HG02588 (cell line): ENCODE data around the gene IL9R.
"Not testable (repeated sequence)": the region's sequence is repeated elsewhere in the genome, so short reads cannot be mapped to it uniquely, and the experiment has no call there.

Experiments
- ATAC-seq: cut with Tn5 transposase; IDR thresholded peaks from one replicate; pipeline ENCODE4 v1.9.1; 2021; ENCODE audit warnings: mild to moderate bottlenecking, moderate library complexity; ENCODE audit not compliant: unreplicated experiment

Gene IL9R

GRCh38 chrX:155997436-155997835 lies at the start of gene IL9R:
TSS of gene IL9R (plus strand) at chrX:155997696. CDS start at chrX:155997760, 64 bp downstream.
- ATAC-seq: peak; percentile 71

- no peak for ATAC-seq
Measured at GRCh38 chrX:155949098-155949497, 48.4 kb upstream of the IL9R start.

GRCh38 chrX:155951237-155951789 lies 46.2 kb upstream of the IL9R start:
- no peak for ATAC-seq

- ATAC-seq: no peak
Measured at GRCh38 chrX:155953055-155953454, 44.4 kb upstream of the IL9R start.

GRCh38 chrX:155954793-155955192 lies 42.7 kb upstream of the IL9R start:
- no peak for ATAC-seq

GRCh38 chrX:155956099-155956498 lies 41.4 kb upstream of the IL9R start:
- no peak for ATAC-seq

- ATAC-seq: no peak
Measured at GRCh38 chrX:155956649-155957048, 40.8 kb upstream of the IL9R start.

GRCh38 chrX:155957843-155958242 lies 39.7 kb upstream of the IL9R start:
- no peak for ATAC-seq

- ATAC-seq: no peak
Measured at GRCh38 chrX:155959018-155959587, 38.4 kb upstream of the IL9R start.

GRCh38 chrX:155962906-155963305 lies 34.6 kb upstream of the IL9R start:
- no peak for ATAC-seq

- ATAC-seq: no peak
Measured at GRCh38 chrX:155966876-155967275, 30.6 kb upstream of the IL9R start.

GRCh38 chrX:155967653-155968325 lies 29.7 kb upstream of the IL9R start:
- no peak for ATAC-seq

- no peak for ATAC-seq
Measured at GRCh38 chrX:155968326-155968661, 29.2 kb upstream of the IL9R start.

GRCh38 chrX:155968791-155969190 lies 28.7 kb upstream of the IL9R start:
- ATAC-seq: no peak

GRCh38 chrX:155971658-155972057 lies 25.8 kb upstream of the IL9R start:
- not testable (repeated sequence) for ATAC-seq

GRCh38 chrX:155972241-155972640 lies 25.3 kb upstream of the IL9R start:
- not testable (repeated sequence) for ATAC-seq

- ATAC-seq: no peak
Measured at GRCh38 chrX:155983326-155983725, 14.2 kb upstream of the IL9R start.

- ATAC-seq: no peak
Measured at GRCh38 chrX:155985208-155985607, 12.3 kb upstream of the IL9R start.

GRCh38 chrX:155986995-155987394 lies 10.5 kb upstream of the IL9R start:
- not testable (repeated sequence) for ATAC-seq

GRCh38 chrX:155988859-155989258 lies 8.6 kb upstream of the IL9R start:
- ATAC-seq: no peak

- ATAC-seq: no peak
Measured at GRCh38 chrX:155993421-155993820, 4.1 kb upstream of the IL9R start.

GRCh38 chrX:155995321-155995875 lies 2.1 kb upstream of the IL9R start:
- ATAC-seq: no peak
